K562 (cell line): Measurements from ENCODE around the gene MADCAM1. TPM values are rescaled to one million over a fixed set of nuclear protein-coding genes. Genes with fewer than 3 reads are reported as not detected.
A peak's percentile ranks its signal among the peaks of the same experiment; 100 is the strongest.

Experiments used
- AFF4 ChIP-seq: sonication (generic); formaldehyde crosslinking; IDR thresholded peaks from 2 replicates; pipeline ENCODE4 v1.8.0; 2023; ENCODE audit warnings: mild to moderate bottlenecking, missing genetic modification reagents
- ARID1B ChIP-seq: fragments of 450-650 bp; IDR thresholded peaks from 2 replicates; pipeline ENCODE4 v1.6.1; 2016; ENCODE audit warnings: antibody characterized with exemption, mild to moderate bottlenecking, inconsistent platforms
- ARNT ChIP-seq, 2 experiments: fragments of 450-650 bp; IDR thresholded peaks; 2 replicates each; pipeline ENCODE4 v1.6.1; 2016; ENCODE audit warnings: mild to moderate bottlenecking in 1 of 2
- CAMTA2 ChIP-seq: fragments of 250-450 bp; sonication (Bioruptor Pico); conservative IDR thresholded peaks from 2 replicates; pipeline ENCODE4 v1.5.1; 2022
- ESRRB ChIP-seq: fragments of 250-450 bp; sonication (Bioruptor Pico); IDR thresholded peaks from 2 replicates; pipeline ENCODE4 v1.5.0; 2020; ENCODE audit warnings: mild to moderate bottlenecking, moderate library complexity, borderline replicate concordance
- FOXP1 ChIP-seq: sonication (generic); formaldehyde crosslinking; IDR thresholded peaks from 2 replicates; pipeline ENCODE4 v1.8.0; 2022; ENCODE audit warnings: mild to moderate bottlenecking, missing genetic modification reagents
- HNRNPK ChIP-seq: fragments of 200-400 bp; formaldehyde crosslinking; IDR thresholded peaks from one replicate; pipeline ENCODE4 v1.6.1; 2018; ENCODE audit warnings: mild to moderate bottlenecking, low read depth, low read length; ENCODE audit not compliant: poor library complexity, severe bottlenecking
- MEIS2 ChIP-seq: fragments of 450-650 bp; IDR thresholded peaks from 2 replicates; pipeline ENCODE4 v1.6.1; 2014; ENCODE audit warnings: mild to moderate bottlenecking; ENCODE audit not compliant: partially characterized antibody
- PTRF ChIP-seq: fragments of 450-650 bp; IDR thresholded peaks from 2 replicates; pipeline ENCODE4 v1.6.1; 2016; ENCODE audit warnings: mild to moderate bottlenecking, missing genetic modification characterization, missing compliant biosample characterization
- SUPT5H ChIP-seq: fragments of 450-650 bp; IDR thresholded peaks from 2 replicates; pipeline ENCODE4 v1.6.1; 2016
- TEAD1 ChIP-seq, 2 experiments: fragments of 450-650 bp in 1 of 2; sonication (generic) in 1 of 2; formaldehyde crosslinking; IDR thresholded peaks; 2 replicates each; pipeline versions ENCODE4 v1.4.0 to v1.8.0; 2020 to 2022; ENCODE audit warnings: mild to moderate bottlenecking in 2 of 2, missing genetic modification reagents in 1 of 2
- TGIF2 ChIP-seq: sonication (generic); formaldehyde crosslinking; IDR thresholded peaks from 2 replicates; pipeline ENCODE4 v1.8.1; 2022; ENCODE audit warnings: mild to moderate bottlenecking, missing genetic modification reagents, moderate library complexity
- THRA ChIP-seq: fragments of 450-650 bp; IDR thresholded peaks from 2 replicates; pipeline ENCODE4 v1.6.1; 2017; ENCODE audit warnings: mild to moderate bottlenecking, moderate library complexity
- XRCC4 ChIP-seq: IDR thresholded peaks from one replicate; pipeline ENCODE4 v1.6.1; 2011; ENCODE audit not compliant: insufficient read depth, insufficient read length; ENCODE audit errors: extremely low read depth
- ZNF232 ChIP-seq: sonication (generic); formaldehyde crosslinking; IDR thresholded peaks from 2 replicates; pipeline ENCODE4 v1.8.0; 2022; ENCODE audit warnings: mild to moderate bottlenecking, missing genetic modification reagents
- polyA plus RNA-seq, 8 experiments: library from polyadenylated mRNA; depleted of rRNA in 4 of 8; stranded (reverse) in 5 of 8; unstranded in 3 of 8; fragments of >200 nt; fragmentation: Nextera tagmentation in 2 of 8; fragmentation: Illumina TruSeq in 1 of 8; extraction: Ambion mirVana in 2 of 8; extraction: Trizol in 1 of 8; gene quantifications; 2 replicates each; pipeline versions ENCODE4 v1.2.1 to v1.2.3, GENCODE V29; 2011 to 2014; ENCODE audit warnings: inconsistent platforms in 1 of 8, missing spikeins in 1 of 8
- total RNA-seq, 7 experiments: library from RNA; depleted of rRNA in 6 of 7; stranded (reverse); fragments of >200 nt in 6 of 7; fragmentation: Illumina TruSeq in 2 of 7; extraction: Trizol in 2 of 7; gene quantifications; 2 replicates each; pipeline versions ENCODE4 v1.2.1 to v1.2.3, GENCODE V29; 2011 to 2021; ENCODE audit warnings: low replicate concordance in 1 of 7
- TF ChIP-seq, protein P1 (sequence below): fragments of 250-450 bp; sonication (Bioruptor Pico); IDR thresholded peaks from 2 replicates; pipeline ENCODE4 v1.8.0; 2021; ENCODE audit warnings: mild to moderate bottlenecking, moderate library complexity
- TF ChIP-seq, protein P2 (sequence below): fragments of 250-450 bp; sonication (Bioruptor Pico); IDR thresholded peaks from 2 replicates; pipeline ENCODE4 v1.4.0; 2020; ENCODE audit warnings: mild to moderate bottlenecking, moderate library complexity

The MADCAM1 gene
- total and polyA plus RNA-seq, 9 of the 15 experiments (the other 6 are each of a cell fraction or from before 2014, with no cell fraction given), result 0.09 to 0.36 (median 0.09) TPM; not detected in 6

GRCh38 chr19:510606-511100 lies 14.4 kb downstream of the MADCAM1 start (continued):
- TF ChIP-seq FOXP1 (CRISPR knock-in tag) (peak; percentile 61; the same call in 1 of the 2 replicates), HNRNPK (no peak), ESRRB (CRISPR knock-in tag) (no peak), AFF4 (CRISPR knock-in tag) (no peak), MEIS2 (no peak), TEAD1 (CRISPR knock-in tag; IDR thresholded peaks at IDR 0.05) (no peak; a peak in 1 of 4 replicates), ZNF232 (CRISPR knock-in tag) (no peak), XRCC4 (no peak), PTRF (tag) (no peak), ARNT (IDR thresholded peaks at IDR 0.05) (no peak), ARID1B (0 out of 2 replicates have a peak, but pooled peaks have one; percentile 16), TGIF2 (CRISPR knock-in tag) (no peak), THRA (no peak), CAMTA2 (CRISPR knock-in tag) (no peak), SUPT5H (no peak)
- TF ChIP-seq, protein P1, sequence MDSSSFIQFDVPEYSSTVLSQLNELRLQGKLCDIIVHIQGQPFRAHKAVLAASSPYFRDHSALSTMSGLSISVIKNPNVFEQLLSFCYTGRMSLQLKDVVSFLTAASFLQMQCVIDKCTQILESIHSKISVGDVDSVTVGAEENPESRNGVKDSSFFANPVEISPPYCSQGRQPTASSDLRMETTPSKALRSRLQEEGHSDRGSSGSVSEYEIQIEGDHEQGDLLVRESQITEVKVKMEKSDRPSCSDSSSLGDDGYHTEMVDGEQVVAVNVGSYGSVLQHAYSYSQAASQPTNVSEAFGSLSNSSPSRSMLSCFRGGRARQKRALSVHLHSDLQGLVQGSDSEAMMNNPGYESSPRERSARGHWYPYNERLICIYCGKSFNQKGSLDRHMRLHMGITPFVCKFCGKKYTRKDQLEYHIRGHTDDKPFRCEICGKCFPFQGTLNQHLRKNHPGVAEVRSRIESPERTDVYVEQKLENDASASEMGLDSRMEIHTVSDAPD (CRISPR knock-in tag), result no peak
- TF ChIP-seq, protein P2, sequence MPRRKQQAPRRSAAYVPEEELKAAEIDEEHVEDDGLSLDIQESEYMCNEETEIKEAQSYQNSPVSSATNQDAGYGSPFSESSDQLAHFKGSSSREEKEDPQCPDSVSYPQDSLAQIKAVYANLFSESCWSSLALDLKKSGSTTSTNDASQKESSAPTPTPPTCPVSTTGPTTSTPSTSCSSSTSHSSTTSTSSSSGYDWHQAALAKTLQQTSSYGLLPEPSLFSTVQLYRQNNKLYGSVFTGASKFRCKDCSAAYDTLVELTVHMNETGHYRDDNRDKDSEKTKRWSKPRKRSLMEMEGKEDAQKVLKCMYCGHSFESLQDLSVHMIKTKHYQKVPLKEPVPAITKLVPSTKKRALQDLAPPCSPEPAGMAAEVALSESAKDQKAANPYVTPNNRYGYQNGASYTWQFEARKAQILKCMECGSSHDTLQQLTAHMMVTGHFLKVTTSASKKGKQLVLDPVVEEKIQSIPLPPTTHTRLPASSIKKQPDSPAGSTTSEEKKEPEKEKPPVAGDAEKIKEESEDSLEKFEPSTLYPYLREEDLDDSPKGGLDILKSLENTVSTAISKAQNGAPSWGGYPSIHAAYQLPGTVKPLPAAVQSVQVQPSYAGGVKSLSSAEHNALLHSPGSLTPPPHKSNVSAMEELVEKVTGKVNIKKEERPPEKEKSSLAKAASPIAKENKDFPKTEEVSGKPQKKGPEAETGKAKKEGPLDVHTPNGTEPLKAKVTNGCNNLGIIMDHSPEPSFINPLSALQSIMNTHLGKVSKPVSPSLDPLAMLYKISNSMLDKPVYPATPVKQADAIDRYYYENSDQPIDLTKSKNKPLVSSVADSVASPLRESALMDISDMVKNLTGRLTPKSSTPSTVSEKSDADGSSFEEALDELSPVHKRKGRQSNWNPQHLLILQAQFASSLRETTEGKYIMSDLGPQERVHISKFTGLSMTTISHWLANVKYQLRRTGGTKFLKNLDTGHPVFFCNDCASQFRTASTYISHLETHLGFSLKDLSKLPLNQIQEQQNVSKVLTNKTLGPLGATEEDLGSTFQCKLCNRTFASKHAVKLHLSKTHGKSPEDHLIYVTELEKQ, result no peak
